Occipital lobe (tissue), 3 donors: ENCODE measurements around the gene KLHL25. TPM values are rescaled to one million over a fixed set of nuclear protein-coding genes. Genes with fewer than 3 reads are reported as not detected.

ENCODE experiments used
- DNase-seq: peaks from one replicate; lab custom pipeline; 2025; lab: John Stamatoyannopoulos, UW
- small RNA-seq: library from RNA; depleted of rRNA; stranded (forward); fragments of <200 nt; gene quantifications from one replicate; pipeline ENCODE3, GENCODE V24; 2014
- total RNA-seq: library from RNA; depleted of rRNA; stranded (reverse); fragments of >200 nt; gene quantifications from one replicate; pipeline ENCODE4 v1.2.3, GENCODE V29; 2014

Gene KLHL25
- total RNA-seq, 1 donor from 2014 or later = 32.3 TPM

GRCh38 chr15:85718271-85718971 is 76.3 kb downstream of the KLHL25 start:
- no peak for DNase-seq

GRCh38 chr15:85717212-85717611 is 77.5 kb downstream of the KLHL25 start:
- DNase-seq = no peak

- no peak for DNase-seq
These were observed 78.5 kb downstream of the KLHL25 start for GRCh38 chr15:85716261-85716660.

GRCh38 chr15:85711580-85712192 is 83.0 kb downstream of the KLHL25 start:
- no peak for DNase-seq

- no peak for DNase-seq
These were observed 84.3 kb downstream of the KLHL25 start for GRCh38 chr15:85710340-85710842.

Small RNA genes lying within 50 kb of the gene (small RNA-seq; reads per million reads assigned to genes)
- gene AC021739.1 (not detected), gene MIR1276 (1.3 reads per million, percentile 78 among the genes with 10 or more reads in this experiment), gene MIR548AP (not detected), gene RNU6-231P (not detected)
